Hepatocyte (in vitro differentiated cells): Measurements from ENCODE around the gene TBC1D5.
"Not testable (repeated sequence)": the region's sequence is repeated elsewhere in the genome, so short reads cannot be mapped to it uniquely, and the experiment has no call there.

Experiments used
- EZH2 ChIP-seq: fragments of 200-600 bp; sonication (generic); IDR thresholded peaks from 2 replicates; pipeline ENCODE4 v1.6.1; 2016; ENCODE audit warnings: antibody characterized with exemption, mild to moderate bottlenecking, borderline replicate concordance
- TF ChIP-seq, protein P1 (sequence below): fragments of 200-600 bp; sonication (generic); IDR thresholded peaks from 2 replicates; pipeline ENCODE4 v1.5.1; 2016; ENCODE audit warnings: antibody characterized with exemption, mild to moderate bottlenecking; ENCODE audit not compliant: poor library complexity

DNA sequence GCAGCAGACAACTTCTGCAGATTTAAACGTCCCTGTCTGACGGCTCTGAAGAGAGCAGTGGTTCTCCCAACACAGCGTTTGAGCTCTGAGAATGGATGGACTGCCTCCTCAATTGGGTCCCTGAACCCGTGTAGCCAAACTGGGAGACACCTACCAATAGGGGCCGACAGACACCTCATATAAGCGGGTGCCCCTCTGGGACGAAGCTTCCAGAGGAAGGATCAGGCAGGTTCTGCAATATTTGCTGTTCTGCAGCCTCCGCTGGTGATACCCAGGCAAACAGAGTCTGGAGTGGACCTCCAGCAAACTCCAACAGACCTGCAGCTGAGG lies 48.8 kb downstream of the TBC1D5 start:
- TF ChIP-seq, protein P1, sequence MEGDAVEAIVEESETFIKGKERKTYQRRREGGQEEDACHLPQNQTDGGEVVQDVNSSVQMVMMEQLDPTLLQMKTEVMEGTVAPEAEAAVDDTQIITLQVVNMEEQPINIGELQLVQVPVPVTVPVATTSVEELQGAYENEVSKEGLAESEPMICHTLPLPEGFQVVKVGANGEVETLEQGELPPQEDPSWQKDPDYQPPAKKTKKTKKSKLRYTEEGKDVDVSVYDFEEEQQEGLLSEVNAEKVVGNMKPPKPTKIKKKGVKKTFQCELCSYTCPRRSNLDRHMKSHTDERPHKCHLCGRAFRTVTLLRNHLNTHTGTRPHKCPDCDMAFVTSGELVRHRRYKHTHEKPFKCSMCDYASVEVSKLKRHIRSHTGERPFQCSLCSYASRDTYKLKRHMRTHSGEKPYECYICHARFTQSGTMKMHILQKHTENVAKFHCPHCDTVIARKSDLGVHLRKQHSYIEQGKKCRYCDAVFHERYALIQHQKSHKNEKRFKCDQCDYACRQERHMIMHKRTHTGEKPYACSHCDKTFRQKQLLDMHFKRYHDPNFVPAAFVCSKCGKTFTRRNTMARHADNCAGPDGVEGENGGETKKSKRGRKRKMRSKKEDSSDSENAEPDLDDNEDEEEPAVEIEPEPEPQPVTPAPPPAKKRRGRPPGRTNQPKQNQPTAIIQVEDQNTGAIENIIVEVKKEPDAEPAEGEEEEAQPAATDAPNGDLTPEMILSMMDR, result not testable (repeated sequence)
- not testable (repeated sequence) for TF ChIP-seq EZH2
